ENCODE results near the gene FJX1.

Gene FJX1

GRCh38 chr11:35606206-35606605, 12.1 kb upstream of the FJX1 start:
- DNase-seq (ENCODE audit: low read depth), result no peak

GRCh38 chr11:35608502-35608901, 9.8 kb upstream of the FJX1 start:
- DNase-seq (ENCODE audit: low read depth), result no peak

GRCh38 chr11:35609656-35610055, 8.6 kb upstream of the FJX1 start:
- no peak for DNase-seq (ENCODE audit: low read depth)

GRCh38 chr11:35610631-35611030, 7.6 kb upstream of the FJX1 start:
- DNase-seq (ENCODE audit: low read depth), result no peak

GRCh38 chr11:35611741-35612140, 6.5 kb upstream of the FJX1 start:
- DNase-seq (ENCODE audit: low read depth), result no peak

- no peak for DNase-seq (ENCODE audit: low read depth)
These were observed 3.2 kb upstream of the FJX1 start for GRCh38 chr11:35614939-35615569.

- peak; percentile 50 for DNase-seq (ENCODE audit: low read depth)
These were observed 2.0 kb upstream of the FJX1 start for GRCh38 chr11:35615921-35616900.

GRCh38 chr11:35617316-35617686, 959 bp upstream of the FJX1 start:
- no peak for DNase-seq (ENCODE audit: low read depth)

- peak; percentile 35 for DNase-seq (ENCODE audit: low read depth)
These were observed 346 bp downstream of the FJX1 start for GRCh38 chr11:35618497-35619115.

- peak; percentile 36 for DNase-seq (ENCODE audit: low read depth)
These were observed 1.0 kb downstream of the FJX1 start for GRCh38 chr11:35619116-35619854.

- DNase-seq (ENCODE audit: low read depth), result no peak
These were observed 1.8 kb downstream of the FJX1 start for GRCh38 chr11:35619855-35620640.

- DNase-seq (ENCODE audit: low read depth), result no peak
These were observed 2.5 kb downstream of the FJX1 start for GRCh38 chr11:35620795-35621194.

GRCh38 chr11:35621620-35622019, 3.4 kb downstream of the FJX1 start:
- no peak for DNase-seq (ENCODE audit: low read depth)

GRCh38 chr11:35622070-35622469, 3.8 kb downstream of the FJX1 start:
- DNase-seq (ENCODE audit: low read depth), result peak; percentile 66

GRCh38 chr11:35623621-35624168, 5.4 kb downstream of the FJX1 start:
- DNase-seq (ENCODE audit: low read depth), result peak; percentile 56

- DNase-seq (ENCODE audit: low read depth), result no peak
These were observed 6.1 kb downstream of the FJX1 start for GRCh38 chr11:35624316-35624715.

GRCh38 chr11:35624781-35625180, 6.5 kb downstream of the FJX1 start:
- no peak for DNase-seq (ENCODE audit: low read depth)

- no peak for DNase-seq (ENCODE audit: low read depth)
These were observed 8.2 kb downstream of the FJX1 start for GRCh38 chr11:35626501-35626900.

- no peak for DNase-seq (ENCODE audit: low read depth)
These were observed 11.3 kb downstream of the FJX1 start for GRCh38 chr11:35629511-35629910.

- peak; percentile 94 for DNase-seq (ENCODE audit: low read depth)
These were observed 11.7 kb downstream of the FJX1 start for GRCh38 chr11:35629914-35630313.

GRCh38 chr11:35631891-35632290, 13.6 kb downstream of the FJX1 start:
- DNase-seq (ENCODE audit: low read depth), result no peak
